Neural progenitor cell (in vitro differentiated cells): ENCODE measurements around the gene UBE2J1.

ENCODE experiments used
- EZH2 ChIP-seq: fragments of 200-600 bp; sonication (generic); IDR thresholded peaks from 2 replicates; pipeline ENCODE4 v1.6.1; 2017; ENCODE audit warnings: antibody characterized with exemption, mild to moderate bottlenecking, moderate library complexity
- TF ChIP-seq, protein P1 (sequence below): fragments of 200-600 bp; sonication (generic); IDR thresholded peaks from 2 replicates; pipeline ENCODE4 v1.5.1; 2017; ENCODE audit warnings: antibody characterized with exemption, mild to moderate bottlenecking

- TF ChIP-seq, protein P1, sequence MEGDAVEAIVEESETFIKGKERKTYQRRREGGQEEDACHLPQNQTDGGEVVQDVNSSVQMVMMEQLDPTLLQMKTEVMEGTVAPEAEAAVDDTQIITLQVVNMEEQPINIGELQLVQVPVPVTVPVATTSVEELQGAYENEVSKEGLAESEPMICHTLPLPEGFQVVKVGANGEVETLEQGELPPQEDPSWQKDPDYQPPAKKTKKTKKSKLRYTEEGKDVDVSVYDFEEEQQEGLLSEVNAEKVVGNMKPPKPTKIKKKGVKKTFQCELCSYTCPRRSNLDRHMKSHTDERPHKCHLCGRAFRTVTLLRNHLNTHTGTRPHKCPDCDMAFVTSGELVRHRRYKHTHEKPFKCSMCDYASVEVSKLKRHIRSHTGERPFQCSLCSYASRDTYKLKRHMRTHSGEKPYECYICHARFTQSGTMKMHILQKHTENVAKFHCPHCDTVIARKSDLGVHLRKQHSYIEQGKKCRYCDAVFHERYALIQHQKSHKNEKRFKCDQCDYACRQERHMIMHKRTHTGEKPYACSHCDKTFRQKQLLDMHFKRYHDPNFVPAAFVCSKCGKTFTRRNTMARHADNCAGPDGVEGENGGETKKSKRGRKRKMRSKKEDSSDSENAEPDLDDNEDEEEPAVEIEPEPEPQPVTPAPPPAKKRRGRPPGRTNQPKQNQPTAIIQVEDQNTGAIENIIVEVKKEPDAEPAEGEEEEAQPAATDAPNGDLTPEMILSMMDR = no peak
- TF ChIP-seq EZH2 = no peak
These were observed 73.6 kb downstream of the UBE2J1 start for GRCh38 chr6:89278956-89279355.
